HG02981 (cell line): ENCODE measurements around the gene ZNF670.

ENCODE experiments used
- ATAC-seq: cut with Tn5 transposase; IDR thresholded peaks from one replicate; pipeline ENCODE4 v1.9.1; 2021; ENCODE audit warnings: mild to moderate bottlenecking, moderate library complexity; ENCODE audit not compliant: unreplicated experiment

Gene ZNF670

GRCh38 chr1:247104965-247105364 is 26.4 kb upstream of the ZNF670 start:
- ATAC-seq = no peak

- peak; percentile 100 for ATAC-seq
Observed at GRCh38 chr1:247103859-247104591, 25.4 kb upstream of the ZNF670 start, which contains the start of gene ZNF669. Gene ZNF669, minus strand, starts transcription at chr1:247104356. Its CDS starts 157 bp downstream, at chr1:247104199.

GRCh38 chr1:247102381-247102780 is 23.8 kb upstream of the ZNF670 start:
- no peak for ATAC-seq

GRCh38 chr1:247100676-247101279 is 22.2 kb upstream of the ZNF670 start:
- ATAC-seq = no peak

GRCh38 chr1:247096958-247097357 is 18.3 kb upstream of the ZNF670 start:
- no peak for ATAC-seq

- ATAC-seq = no peak
Observed at GRCh38 chr1:247096544-247096943, 17.9 kb upstream of the ZNF670 start.

- ATAC-seq = no peak
Observed at GRCh38 chr1:247096112-247096511, 17.5 kb upstream of the ZNF670 start.

- no peak for ATAC-seq
Observed at GRCh38 chr1:247090455-247090854, 11.8 kb upstream of the ZNF670 start.

- no peak for ATAC-seq
Observed at GRCh38 chr1:247089616-247090375, 11.2 kb upstream of the ZNF670 start.

- ATAC-seq = no peak
Observed at GRCh38 chr1:247088967-247089366, 10.4 kb upstream of the ZNF670 start.

GRCh38 chr1:247087256-247087655 is 8.6 kb upstream of the ZNF670 start:
- ATAC-seq = no peak

GRCh38 chr1:247085310-247085709 is 6.7 kb upstream of the ZNF670 start:
- no peak for ATAC-seq

- no peak for ATAC-seq
Observed at GRCh38 chr1:247084771-247085170, 6.2 kb upstream of the ZNF670 start.

- no peak for ATAC-seq
Observed at GRCh38 chr1:247079141-247079874, 697 bp upstream of the ZNF670 start.

GRCh38 chr1:247077876-247078257 is 744 bp downstream of the ZNF670 start:
- ATAC-seq = no peak

GRCh38 chr1:247077213-247077612 is 1.4 kb downstream of the ZNF670 start:
- ATAC-seq = no peak

- ATAC-seq = no peak
Observed at GRCh38 chr1:247070645-247071044, 8.0 kb downstream of the ZNF670 start.

- ATAC-seq = no peak
Observed at GRCh38 chr1:247064304-247064703, 14.3 kb downstream of the ZNF670 start.

GRCh38 chr1:247060771-247061170 is 17.8 kb downstream of the ZNF670 start:
- ATAC-seq = no peak

- no peak for ATAC-seq
Observed at GRCh38 chr1:247056071-247056470, 22.5 kb downstream of the ZNF670 start.

GRCh38 chr1:247054992-247055415 is 23.6 kb downstream of the ZNF670 start:
- no peak for ATAC-seq
